GM08714 (cell line): ENCODE results near the gene DIS3L2.
"Not testable (repeated sequence)": the region's sequence is repeated elsewhere in the genome, so short reads cannot be mapped to it uniquely, and the experiment has no call there.

Experiments used
- H3K4me3 ChIP-seq: fragments of 200-500 bp; sonication (Bioruptor generic); 2 replicates; pipeline ENCODE4 v1.5.1; 2014; ENCODE audit warnings: mild to moderate bottlenecking, low read length, inconsistent platforms
- ZNF274 ChIP-seq: IDR thresholded peaks from 2 replicates; pipeline ENCODE4 v1.6.1; 2012; ENCODE audit warnings: mild to moderate bottlenecking, low read depth, low read length

Gene DIS3L2

GRCh38 chr2:232138441-232138840, 176.9 kb downstream of the DIS3L2 start:
- TF ChIP-seq ZNF274 = no peak
- no peak overlapping the region for H3K4me3 ChIP-seq

GRCh38 chr2:232139171-232139594, 177.7 kb downstream of the DIS3L2 start:
- no peak overlapping the region for H3K4me3 ChIP-seq
- no peak for TF ChIP-seq ZNF274

DNA sequence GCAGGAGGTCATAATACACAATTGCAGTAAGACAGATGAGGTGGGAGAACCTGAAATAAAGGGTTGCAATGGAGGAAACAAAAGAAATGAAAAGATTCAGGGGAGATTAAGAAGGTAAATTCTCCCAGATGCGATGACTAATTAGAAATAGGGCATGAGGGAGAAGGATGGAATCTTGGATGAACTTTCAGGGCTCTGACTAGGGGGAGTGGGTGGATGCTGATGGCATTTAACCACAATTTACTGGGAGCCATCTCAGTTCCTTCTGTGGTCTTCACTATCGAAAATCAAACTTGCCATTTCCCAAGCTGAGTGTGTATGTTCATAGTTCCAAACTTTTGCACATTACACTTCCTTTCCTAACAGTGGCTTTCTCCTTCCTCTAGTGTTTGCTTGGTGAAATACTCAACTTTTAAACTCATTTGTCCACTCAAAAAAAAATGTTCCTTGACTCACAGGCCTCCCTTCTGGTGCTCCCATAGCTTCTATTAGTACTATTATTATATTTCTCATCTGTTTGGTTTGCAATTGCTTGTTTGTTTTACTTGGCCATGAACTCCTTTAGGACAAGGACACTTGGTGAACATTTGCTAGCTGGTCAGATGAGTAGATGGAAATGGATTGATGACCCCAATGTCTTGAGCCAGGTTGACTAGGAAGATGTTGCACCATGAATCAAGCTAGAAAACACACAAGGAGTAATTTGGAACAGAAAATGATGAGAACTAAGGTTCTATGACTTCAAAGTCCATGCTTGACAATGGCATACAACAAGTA, 178.5 kb downstream of the DIS3L2 start:
- no peak for TF ChIP-seq ZNF274

GRCh38 chr2:232141591-232141990, 180.1 kb downstream of the DIS3L2 start:
- TF ChIP-seq ZNF274 = no peak
- no peak overlapping the region for H3K4me3 ChIP-seq

More for the DNA sequence above, 178.5 kb downstream of the DIS3L2 start:
- H3K4me3 ChIP-seq = no peak overlapping the region

GRCh38 chr2:232142049-232142448, 180.5 kb downstream of the DIS3L2 start:
- no peak for TF ChIP-seq ZNF274
- H3K4me3 ChIP-seq = no peak overlapping the region

- no peak overlapping the region for H3K4me3 ChIP-seq
- TF ChIP-seq ZNF274 = no peak
Measured at GRCh38 chr2:232142502-232142901, 181.0 kb downstream of the DIS3L2 start.

DNA sequence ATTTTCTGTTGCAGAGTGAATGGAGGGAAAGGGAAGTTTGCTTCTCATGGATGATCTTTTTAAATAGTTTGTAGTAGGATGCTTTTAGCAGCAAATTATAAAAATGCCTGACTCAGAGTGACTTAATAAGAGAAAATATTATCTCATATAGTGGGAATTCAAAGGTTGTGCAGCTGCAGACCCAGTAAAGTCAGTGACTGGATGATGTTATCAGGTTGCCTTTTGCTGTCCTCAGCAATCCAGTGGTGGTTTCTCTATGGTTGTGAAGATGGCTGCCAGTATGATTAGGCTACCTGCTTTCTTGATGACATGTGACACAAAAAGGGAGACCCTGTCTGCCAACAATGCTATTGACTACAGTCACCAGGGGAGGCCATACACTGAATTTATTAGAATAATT, 184.8 kb downstream of the DIS3L2 start:
- H3K4me3 ChIP-seq = no peak overlapping the region
- no peak for TF ChIP-seq ZNF274

DNA sequence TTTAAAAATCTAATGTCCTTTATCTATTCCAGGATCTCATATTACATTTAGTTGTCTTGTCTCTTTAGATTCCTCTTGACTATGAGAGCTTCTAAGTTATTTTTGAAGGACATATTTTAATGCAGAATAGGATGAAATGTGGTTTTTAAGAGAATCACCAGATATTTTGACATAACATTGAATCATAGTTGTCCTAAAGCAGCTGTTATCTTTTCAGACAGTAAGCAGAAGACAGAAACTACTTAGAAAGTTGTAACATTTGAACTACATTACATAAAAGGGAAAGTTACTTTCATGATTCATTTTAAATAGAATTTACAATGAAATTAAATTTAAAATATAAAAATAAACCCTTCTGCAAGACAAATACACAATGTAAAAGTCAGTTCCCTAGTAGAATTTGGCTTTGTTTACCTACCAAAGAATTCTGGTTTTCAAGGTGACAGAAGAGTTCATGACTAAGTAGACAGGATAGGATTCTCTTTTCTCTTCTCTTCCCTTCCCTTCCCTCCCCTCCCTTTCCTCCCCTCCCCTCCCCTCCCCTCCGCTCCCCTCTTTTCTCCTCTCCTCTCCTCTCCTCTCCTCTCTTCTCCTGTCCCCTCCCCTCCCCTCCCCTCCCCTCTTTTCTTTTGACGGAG, 186.0 kb downstream of the DIS3L2 start:
- H3K4me3 ChIP-seq = no peak overlapping the region
- no peak for TF ChIP-seq ZNF274

GRCh38 chr2:232162187-232162586, 200.7 kb downstream of the DIS3L2 start:
- no peak for TF ChIP-seq ZNF274
- no peak overlapping the region for H3K4me3 ChIP-seq

DNA sequence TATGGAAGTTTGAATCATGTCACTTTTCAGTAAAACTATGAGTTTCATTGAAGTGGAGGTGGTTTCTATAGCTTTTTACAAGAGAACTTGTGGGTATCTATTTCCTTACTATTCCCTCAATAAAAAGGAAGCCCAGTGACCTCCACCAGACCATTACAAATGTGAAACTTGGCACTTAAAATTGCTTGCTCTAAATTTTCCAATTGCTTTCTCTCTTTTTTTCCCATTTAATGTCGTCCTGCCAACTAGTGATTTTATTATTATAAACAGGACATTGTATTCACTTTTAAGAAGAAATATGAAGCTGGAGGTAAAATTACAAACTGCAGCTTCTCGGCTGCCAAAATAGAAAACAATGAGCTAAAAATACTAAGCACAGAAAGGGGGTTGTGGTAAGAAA, 208.9 kb downstream of the DIS3L2 start:
- H3K4me3 ChIP-seq = no peak overlapping the region
- no peak for TF ChIP-seq ZNF274

DNA sequence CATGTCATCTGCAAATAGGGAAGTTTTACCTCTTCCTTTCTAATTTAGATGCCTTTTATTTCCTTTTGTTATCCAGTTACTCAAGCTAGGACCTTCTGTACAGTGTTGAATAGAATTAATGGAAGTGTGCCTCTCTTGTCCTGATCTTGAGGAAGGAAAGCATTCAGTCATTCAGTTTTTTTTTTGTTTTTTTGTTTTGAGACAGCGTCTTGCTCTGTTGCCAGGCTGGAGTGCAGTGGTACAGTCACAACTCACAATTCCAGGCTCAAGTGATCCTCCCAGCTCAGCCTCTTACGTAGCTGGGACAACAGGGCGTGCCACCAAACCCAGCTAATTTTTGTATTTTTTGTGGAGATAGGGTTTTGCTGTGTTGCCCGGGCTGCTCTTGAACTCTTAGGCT, 213.1 kb downstream of the DIS3L2 start:
- no peak overlapping the region for H3K4me3 ChIP-seq
- TF ChIP-seq ZNF274 = no peak

- not testable (repeated sequence) for H3K4me3 ChIP-seq
Measured at GRCh38 chr2:232176587-232176986, 215.1 kb downstream of the DIS3L2 start.

DNA sequence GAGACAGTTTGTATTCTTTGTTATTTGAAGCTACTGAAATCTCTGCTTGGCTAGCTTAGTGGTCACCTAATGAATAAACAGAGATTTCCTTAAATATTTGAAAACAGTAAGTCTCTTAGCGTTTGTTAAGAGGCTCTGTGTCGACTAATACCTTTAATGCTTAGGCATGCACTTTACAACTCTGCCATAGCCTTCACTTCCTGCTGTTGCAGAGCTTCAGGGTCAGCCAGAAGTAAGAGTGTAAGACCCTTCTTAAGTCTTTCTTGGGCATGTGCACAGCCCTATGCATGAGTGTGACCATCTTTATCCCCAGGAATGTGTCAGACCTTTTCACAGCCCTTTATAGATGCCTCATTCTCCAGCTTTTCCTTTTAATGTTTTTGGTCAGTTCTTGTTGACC, 221.8 kb downstream of the DIS3L2 start:
- TF ChIP-seq ZNF274 = no peak
- H3K4me3 ChIP-seq = no peak overlapping the region

DNA sequence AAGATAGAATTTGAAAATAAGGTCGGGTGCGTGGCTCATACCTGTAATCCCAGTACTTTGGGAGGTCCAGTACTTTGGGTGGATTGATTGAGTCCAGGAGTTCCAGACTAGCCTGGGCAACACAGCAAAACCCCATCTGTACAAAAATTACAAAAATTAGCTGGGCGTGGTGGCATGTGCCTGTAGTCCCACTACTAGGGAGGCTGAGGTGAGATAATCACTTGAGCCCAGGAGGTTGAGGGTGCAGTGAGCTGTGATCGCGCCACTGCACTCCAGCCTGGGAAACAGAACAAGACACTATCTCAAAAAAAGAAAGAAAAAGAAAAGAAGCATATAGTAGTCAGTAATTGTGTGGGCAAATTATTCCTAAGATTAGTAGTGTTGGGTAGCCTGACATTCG, 222.8 kb downstream of the DIS3L2 start:
- H3K4me3 ChIP-seq = no peak overlapping the region
- no peak for TF ChIP-seq ZNF274

DNA sequence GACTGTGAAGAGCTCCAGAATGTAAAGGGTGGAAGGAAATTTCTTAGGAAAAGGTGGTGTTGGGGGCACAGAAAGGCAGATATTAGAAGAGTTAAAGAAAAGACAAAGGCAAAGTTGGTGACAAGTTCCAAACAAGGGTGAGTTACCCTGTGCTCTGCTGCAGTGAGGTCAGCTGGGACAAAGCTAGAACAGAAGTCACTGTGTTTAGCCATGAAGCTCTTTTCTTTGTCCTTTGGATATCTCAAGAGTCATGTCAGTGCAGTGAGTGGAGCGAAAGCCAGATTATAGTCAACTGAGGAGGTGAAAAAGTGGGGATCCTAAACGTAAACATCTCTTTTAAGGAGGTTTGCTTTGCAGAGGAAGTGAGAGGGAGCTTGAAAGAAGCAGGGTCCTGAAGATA, 229.3 kb downstream of the DIS3L2 start:
- no peak for TF ChIP-seq ZNF274
- no peak overlapping the region for H3K4me3 ChIP-seq
